GM13977 (cell line): ENCODE measurements around the gene IST1.

Source experiments
- DNase-seq: peaks from one replicate; pipeline ENCODE4 v3.0.0; 2012; ENCODE audit warnings: low spot score
- in situ Hi-C: fragments of 300-500 bp; cut with MboI; formaldehyde crosslinking; loops from one replicate; pipeline ENCODE4 v1.12.0; 2022; ENCODE audit warnings: low sequenced_read_pairs, low pct_unique_long_range_greater_than_20kb, mixed read lengths, inconsistent platforms; ENCODE audit not compliant: unreplicated experiment
- TF ChIP-seq, protein P1 (sequence below): IDR thresholded peaks from 2 replicates; pipeline ENCODE4 v1.5.1; 2012; ENCODE audit warnings: mild to moderate bottlenecking, control low read depth; ENCODE audit not compliant: insufficient read depth; ENCODE audit errors: extremely low read depth, missing control alignments

The IST1 gene

DNA sequence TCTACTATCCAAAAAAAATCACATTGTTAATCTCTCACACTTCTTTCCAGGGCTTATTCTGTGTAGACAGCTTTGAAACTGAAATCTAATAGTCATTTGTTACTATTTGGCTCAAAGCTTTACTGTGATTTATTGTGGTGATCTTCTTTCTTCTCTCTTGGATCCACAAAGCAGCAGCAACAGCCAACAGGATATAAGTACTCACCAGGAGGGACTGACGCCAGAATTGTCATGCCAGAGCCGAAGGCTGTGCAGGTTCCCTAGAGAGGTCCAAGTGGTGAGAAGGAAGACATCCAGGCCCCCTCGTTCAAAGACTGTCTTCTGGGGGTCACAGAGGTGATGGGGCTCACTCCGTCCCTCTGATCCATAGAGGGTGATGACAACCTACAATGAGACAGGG is 71.6 kb downstream of the IST1 start:
- in situ Hi-C loops, result no loop called here
- DNase-seq, result no peak
- TF ChIP-seq, protein P1, sequence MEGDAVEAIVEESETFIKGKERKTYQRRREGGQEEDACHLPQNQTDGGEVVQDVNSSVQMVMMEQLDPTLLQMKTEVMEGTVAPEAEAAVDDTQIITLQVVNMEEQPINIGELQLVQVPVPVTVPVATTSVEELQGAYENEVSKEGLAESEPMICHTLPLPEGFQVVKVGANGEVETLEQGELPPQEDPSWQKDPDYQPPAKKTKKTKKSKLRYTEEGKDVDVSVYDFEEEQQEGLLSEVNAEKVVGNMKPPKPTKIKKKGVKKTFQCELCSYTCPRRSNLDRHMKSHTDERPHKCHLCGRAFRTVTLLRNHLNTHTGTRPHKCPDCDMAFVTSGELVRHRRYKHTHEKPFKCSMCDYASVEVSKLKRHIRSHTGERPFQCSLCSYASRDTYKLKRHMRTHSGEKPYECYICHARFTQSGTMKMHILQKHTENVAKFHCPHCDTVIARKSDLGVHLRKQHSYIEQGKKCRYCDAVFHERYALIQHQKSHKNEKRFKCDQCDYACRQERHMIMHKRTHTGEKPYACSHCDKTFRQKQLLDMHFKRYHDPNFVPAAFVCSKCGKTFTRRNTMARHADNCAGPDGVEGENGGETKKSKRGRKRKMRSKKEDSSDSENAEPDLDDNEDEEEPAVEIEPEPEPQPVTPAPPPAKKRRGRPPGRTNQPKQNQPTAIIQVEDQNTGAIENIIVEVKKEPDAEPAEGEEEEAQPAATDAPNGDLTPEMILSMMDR, result no peak

GRCh38 chr16:71969353-71969752 is 74.0 kb downstream of the IST1 start:
- TF ChIP-seq, protein P1, result no peak
- in situ Hi-C loops, result no loop called here
- no peak for DNase-seq

GRCh38 chr16:71971571-71971970 is 76.2 kb downstream of the IST1 start:
- in situ Hi-C loops, result no loop called here
- TF ChIP-seq, protein P1, result no peak

GRCh38 chr16:71972356-71972755 is 77.0 kb downstream of the IST1 start:
- TF ChIP-seq, protein P1, result no peak
- in situ Hi-C loops, result no loop called here
- no peak for DNase-seq

More at GRCh38 chr16:71971571-71971970, 76.2 kb downstream of the IST1 start:
- DNase-seq, result no peak

- in situ Hi-C loops, result no loop called here
- DNase-seq, result no peak
- TF ChIP-seq, protein P1, result no peak
These were observed 77.7 kb downstream of the IST1 start for GRCh38 chr16:71973001-71973400.

DNA sequence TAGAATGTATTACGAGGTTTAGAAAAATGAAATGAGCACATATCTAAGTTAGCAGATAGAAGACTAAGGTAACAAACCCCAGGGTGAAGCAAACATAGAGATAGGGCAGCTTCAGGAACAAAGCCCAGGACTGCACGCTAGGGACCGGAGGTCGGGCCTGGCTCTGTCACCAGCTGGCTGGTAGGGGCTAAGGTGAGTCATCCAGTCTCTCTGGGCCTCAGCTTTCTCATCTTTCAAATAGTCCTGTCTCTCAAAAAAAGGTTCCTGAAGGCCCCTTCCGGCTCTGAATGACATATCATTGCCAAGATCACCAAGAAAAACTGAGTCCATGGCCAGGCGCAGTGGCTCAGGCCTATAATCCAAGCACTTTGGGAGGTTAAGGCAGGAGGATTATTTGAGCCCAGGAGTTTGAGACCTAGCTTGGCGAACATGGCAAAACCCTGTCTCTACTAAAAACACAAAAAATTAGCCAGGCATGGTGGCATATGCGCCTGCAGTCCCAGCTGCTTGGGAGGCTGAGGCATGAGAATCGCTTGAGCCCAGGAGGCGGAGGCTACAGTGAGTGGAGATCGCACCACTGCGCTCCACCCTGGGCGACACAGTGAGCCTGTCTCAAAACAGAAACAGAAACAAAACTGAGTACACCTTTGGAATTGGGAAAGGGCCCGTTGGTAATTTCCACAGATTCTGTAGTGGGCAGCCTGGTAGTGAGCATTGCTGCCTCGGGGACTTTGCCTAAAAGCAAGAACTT is 78.9 kb downstream of the IST1 start:
- no peak for DNase-seq
- TF ChIP-seq, protein P1, result no peak

More for the DNA sequence above, 78.9 kb downstream of the IST1 start:
- in situ Hi-C loops, result no loop called here
